Astrocyte of the spinal cord (primary cell): ENCODE measurements around the gene RGS12.
A peak's percentile ranks its signal among the peaks of the same experiment; 100 is the strongest.

ENCODE experiments used
- DNase-seq: peaks from one replicate; pipeline ENCODE4 v3.0.0; 2011; ENCODE audit warnings: low read depth, low spot score
- H3K4me3 ChIP-seq: 2 replicates; pipeline ENCODE4 v1.5.1; 2011; ENCODE audit warnings: low read depth, mild to moderate bottlenecking, low read length, moderate library complexity
- in situ Hi-C: cut with HindIII; loops from 2 replicates; pipeline ENCODE4 v1.10.0; 2017; ENCODE audit warnings: low sequenced_read_pairs
- TF ChIP-seq, protein P1 (sequence below): IDR thresholded peaks from 2 replicates; pipeline ENCODE4 v1.5.1; 2012; ENCODE audit warnings: low read depth, mild to moderate bottlenecking, low read length, inconsistent platforms

Gene RGS12

DNA sequence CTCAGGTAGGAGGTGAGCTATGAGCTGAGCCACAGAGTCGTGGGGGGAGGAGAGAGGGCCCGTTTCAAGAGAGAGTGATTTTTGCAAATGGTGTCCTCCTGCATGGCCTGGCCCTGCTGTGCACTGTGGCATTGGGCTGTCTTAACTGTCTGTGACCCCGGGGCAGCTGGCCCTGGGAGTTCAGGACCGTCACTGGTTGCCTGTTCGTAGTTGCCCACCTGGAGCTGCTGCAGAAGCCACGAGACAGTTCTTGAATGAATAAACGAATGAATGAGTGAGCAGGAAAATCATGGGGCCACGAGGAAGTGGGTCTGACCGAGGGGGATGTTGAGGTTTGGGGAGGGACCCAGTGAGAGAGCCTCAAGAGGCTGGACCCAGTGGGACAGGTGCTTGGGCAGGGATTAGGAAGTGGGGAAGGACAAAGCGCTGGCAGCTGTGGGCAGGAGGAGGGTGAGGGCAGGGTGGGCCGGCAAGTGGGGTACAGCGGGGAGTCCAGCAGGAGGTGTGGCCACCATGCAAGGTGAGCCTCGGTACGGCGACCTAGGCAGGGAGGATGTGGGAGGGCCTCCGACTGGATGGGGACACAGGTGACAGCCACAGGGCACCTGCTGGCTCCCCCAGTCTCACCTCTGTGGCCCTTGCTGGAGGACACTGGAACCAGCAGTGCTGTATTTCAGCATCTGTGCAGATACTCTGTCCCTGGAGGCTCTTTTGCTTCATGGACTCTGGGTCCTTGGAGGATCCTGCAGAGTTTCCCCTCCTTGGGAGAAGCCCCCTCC, 10.2 kb downstream of the RGS12 start:
- in situ Hi-C loops, result no loop called here
- no peak for DNase-seq
- H3K4me3 ChIP-seq, result no peak overlapping the region
- TF ChIP-seq, protein P1, sequence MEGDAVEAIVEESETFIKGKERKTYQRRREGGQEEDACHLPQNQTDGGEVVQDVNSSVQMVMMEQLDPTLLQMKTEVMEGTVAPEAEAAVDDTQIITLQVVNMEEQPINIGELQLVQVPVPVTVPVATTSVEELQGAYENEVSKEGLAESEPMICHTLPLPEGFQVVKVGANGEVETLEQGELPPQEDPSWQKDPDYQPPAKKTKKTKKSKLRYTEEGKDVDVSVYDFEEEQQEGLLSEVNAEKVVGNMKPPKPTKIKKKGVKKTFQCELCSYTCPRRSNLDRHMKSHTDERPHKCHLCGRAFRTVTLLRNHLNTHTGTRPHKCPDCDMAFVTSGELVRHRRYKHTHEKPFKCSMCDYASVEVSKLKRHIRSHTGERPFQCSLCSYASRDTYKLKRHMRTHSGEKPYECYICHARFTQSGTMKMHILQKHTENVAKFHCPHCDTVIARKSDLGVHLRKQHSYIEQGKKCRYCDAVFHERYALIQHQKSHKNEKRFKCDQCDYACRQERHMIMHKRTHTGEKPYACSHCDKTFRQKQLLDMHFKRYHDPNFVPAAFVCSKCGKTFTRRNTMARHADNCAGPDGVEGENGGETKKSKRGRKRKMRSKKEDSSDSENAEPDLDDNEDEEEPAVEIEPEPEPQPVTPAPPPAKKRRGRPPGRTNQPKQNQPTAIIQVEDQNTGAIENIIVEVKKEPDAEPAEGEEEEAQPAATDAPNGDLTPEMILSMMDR, result no peak

DNA sequence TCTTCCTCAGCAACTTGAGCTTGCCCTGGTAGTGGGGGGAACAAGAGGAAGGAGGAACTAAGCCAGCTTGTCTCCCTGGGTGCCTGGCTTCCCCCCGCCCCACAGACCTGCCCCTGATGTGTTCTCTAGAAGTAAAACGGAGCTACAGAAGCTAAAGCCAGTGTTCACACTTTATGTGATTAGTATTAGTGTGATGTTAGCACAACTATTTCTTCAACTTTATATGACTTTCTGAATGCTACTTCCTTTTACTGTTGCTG, 10.7 kb downstream of the RGS12 start:
- in situ Hi-C loops, result no loop called here
- no peak for DNase-seq
- H3K4me3 ChIP-seq, result no peak overlapping the region
- TF ChIP-seq, protein P1, result no peak

DNA sequence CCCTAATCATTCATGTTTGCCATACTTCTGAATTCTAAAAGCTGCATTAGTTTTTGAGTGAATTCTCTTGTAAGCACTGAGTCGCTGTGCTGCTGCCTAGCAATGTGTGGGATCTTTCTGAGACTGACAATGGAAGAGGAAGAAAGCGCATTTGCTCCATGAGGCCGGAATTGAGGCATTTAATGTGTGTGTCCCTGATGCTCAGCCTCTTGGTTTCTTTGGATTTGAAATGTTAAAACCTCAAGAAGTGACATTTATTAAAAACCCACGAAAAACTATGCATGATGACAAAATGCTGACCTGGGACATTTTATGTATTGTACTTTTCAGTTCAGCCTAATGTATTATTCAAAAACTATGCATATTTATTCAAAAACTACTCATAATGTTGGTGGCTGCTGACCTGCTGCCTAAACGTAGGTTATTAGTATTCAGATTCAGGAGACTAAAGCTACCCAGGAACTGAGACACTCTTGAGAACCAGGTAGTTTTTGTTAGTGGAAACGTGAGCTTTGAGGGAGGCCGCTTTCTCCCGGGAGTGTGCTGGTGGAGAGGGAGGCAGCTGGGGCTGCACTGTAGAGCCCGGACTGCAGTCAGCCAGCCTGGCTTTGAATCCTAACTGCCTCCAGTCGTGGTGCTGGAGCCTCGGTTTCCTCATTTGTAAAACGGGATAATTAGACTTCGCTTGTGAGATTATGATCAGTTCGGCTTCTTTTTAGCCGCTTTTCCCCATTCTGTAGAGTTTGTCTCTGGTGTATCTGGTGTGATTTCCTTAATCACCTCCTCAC, 11.3 kb downstream of the RGS12 start:
- in situ Hi-C loops, result no loop called here
- H3K4me3 ChIP-seq, result no peak overlapping the region
- DNase-seq, result no peak

DNA sequence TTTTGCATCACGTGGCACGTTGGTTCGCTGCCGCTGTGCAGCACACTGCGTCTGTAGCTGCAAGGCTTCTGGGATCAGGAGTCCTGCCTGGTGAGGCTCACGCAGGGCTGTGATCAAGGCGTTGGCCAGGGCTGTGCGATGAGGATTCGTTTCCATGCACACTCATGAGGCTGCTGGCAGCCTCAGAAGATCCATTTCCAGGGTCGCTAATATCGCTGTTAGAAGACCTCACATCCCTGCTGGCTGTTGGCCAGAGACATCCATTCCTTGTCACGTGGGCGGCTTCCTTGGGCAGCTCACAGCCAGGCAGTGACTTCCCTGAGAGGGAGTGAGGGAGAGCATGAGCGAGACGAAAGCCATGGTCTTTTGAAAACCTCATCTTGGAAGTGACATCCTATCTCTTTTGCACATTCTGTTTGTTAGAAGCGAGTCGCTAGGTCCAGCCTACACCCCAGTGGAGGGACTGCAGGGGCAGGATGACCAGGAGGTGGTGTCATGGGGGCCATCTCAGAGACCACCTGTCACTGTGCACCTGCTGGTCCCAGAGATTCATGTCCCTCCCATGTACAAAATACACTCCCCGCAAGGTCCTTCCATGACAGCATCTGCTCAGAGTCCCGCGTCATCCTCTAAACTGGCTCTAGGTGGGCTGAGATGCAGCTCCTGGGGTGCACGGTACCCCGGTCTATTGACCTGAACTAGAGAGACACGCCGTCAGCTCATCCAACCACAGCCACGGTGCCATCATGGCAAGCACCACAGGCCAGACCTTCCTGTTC, 12.2 kb downstream of the RGS12 start:
- DNase-seq, result peak; percentile 36
- TF ChIP-seq, protein P1, result no peak
- in situ Hi-C loops, result no loop called here

More for the DNA sequence above, 11.3 kb downstream of the RGS12 start:
- TF ChIP-seq, protein P1, result no peak

DNA sequence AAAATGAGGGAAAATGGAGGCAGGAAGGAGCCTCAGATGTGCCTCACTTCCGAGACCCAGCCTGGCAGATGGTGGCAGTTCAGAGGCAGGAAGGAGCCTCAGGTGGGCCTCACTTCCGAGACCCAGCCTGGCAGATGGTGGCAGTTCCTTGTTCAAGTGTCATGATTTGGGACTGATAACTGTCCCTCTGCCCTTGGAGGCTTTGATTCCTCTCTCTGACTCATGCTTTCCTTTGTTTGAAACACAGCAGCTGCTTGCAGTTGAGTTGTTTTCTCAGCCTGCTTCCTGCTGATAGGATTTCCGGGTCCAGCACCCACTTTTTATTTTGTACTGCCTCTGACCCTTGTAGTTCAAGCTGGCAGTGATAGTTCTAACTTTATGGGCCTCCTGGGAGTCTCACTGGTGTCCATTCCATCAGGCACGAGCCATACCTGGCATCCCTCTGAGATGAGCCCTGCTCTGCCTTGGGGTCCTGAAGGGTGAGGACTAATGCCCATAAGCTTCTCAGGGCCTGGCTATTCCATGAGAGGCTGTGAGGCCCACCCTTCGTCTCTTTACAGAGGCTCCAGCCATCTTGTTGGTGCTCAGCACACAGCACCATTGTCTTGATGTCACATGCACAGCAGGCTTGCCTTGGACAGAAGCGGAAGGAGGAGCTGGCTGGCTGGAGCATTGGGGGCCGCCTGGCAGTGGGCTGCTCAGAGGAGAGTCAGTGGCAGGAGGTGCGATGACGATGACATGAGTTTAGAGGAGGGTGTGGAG, 13.0 kb downstream of the RGS12 start:
- DNase-seq, result no peak
- TF ChIP-seq, protein P1, result no peak
- no peak overlapping the region for H3K4me3 ChIP-seq
- in situ Hi-C loops, result no loop called here

More for the DNA sequence above, 12.2 kb downstream of the RGS12 start:
- no peak overlapping the region for H3K4me3 ChIP-seq

DNA sequence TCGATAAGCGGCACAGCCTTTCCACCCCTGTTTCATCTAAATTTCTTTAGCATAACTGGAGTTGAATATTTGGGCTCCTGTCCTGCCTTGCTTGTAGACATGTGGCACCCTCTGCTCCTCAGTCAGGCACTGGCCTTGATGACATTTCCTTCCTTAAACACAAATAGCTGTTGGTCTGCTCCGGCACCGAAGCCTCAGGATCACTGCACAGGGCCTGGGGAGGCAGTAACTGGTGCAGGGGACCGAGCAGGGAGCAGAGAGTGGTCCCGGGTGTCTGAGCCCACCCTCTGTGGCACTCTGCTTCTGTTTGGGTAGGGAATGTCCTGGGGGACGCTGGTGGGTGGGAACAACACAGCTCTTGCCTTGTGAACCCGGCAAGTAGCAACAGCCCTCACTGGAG, 13.6 kb downstream of the RGS12 start:
- DNase-seq, result no peak
- H3K4me3 ChIP-seq, result no peak overlapping the region
- TF ChIP-seq, protein P1, result no peak
- in situ Hi-C loops, result no loop called here
